Fibroblast of villous mesenchyme (primary cell): Measurements from ENCODE around the gene FAAP100. TPM values are rescaled to one million over a fixed set of nuclear protein-coding genes. Genes with fewer than 3 reads are reported as not detected.

Experiments used
- DNase-seq: peaks from one replicate; pipeline ENCODE4 v3.0.0-alpha.2; 2010; ENCODE audit warnings: low read depth
- H3K4me3 ChIP-seq: 2 replicates; pipeline ENCODE4 v1.5.1; 2011; ENCODE audit warnings: low read depth, mild to moderate bottlenecking, low read length
- total RNA-seq: library from RNA; depleted of rRNA; stranded (reverse); fragments of >200 nt; gene quantifications from 2 replicates; pipeline ENCODE4 v1.2.3, GENCODE V29; 2012
- TF ChIP-seq, protein P1 (sequence below): IDR thresholded peaks from 2 replicates; pipeline ENCODE4 v1.5.1; 2012; ENCODE audit warnings: low read depth, mild to moderate bottlenecking, low read length; ENCODE audit not compliant: insufficient read depth

FAAP100 gene
- total RNA-seq, 1 donor, result 27.6 TPM

DNA sequence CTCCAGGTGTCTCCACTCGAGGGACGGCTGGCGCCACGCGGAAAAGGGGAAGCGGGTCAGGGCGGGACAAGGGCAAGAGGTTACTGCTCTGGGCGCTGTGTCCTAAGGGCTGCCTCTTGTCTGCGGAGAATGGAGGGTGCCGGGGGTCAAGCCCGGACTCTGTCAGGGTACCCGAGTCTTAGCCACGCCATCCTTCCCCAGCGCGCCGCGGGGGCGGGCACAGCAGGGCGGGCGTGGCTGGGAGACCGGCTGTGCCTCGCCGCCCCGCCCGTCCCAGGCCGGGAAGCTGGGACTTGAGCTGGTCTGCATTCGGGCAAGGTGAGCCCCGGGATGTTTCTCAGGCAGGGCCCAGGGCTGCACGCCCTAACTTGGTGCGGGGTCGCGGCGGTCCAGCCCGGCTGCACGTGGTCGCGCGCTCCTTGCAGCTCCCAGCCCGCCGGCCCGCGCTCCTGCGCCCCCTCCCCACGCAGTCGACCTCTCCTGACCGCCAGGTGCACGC, 33.3 kb downstream of the FAAP100 start:
- no peak for DNase-seq
- TF ChIP-seq, protein P1, sequence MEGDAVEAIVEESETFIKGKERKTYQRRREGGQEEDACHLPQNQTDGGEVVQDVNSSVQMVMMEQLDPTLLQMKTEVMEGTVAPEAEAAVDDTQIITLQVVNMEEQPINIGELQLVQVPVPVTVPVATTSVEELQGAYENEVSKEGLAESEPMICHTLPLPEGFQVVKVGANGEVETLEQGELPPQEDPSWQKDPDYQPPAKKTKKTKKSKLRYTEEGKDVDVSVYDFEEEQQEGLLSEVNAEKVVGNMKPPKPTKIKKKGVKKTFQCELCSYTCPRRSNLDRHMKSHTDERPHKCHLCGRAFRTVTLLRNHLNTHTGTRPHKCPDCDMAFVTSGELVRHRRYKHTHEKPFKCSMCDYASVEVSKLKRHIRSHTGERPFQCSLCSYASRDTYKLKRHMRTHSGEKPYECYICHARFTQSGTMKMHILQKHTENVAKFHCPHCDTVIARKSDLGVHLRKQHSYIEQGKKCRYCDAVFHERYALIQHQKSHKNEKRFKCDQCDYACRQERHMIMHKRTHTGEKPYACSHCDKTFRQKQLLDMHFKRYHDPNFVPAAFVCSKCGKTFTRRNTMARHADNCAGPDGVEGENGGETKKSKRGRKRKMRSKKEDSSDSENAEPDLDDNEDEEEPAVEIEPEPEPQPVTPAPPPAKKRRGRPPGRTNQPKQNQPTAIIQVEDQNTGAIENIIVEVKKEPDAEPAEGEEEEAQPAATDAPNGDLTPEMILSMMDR, result no peak
- peak overlapping the region; percentile 47 for H3K4me3 ChIP-seq

DNA sequence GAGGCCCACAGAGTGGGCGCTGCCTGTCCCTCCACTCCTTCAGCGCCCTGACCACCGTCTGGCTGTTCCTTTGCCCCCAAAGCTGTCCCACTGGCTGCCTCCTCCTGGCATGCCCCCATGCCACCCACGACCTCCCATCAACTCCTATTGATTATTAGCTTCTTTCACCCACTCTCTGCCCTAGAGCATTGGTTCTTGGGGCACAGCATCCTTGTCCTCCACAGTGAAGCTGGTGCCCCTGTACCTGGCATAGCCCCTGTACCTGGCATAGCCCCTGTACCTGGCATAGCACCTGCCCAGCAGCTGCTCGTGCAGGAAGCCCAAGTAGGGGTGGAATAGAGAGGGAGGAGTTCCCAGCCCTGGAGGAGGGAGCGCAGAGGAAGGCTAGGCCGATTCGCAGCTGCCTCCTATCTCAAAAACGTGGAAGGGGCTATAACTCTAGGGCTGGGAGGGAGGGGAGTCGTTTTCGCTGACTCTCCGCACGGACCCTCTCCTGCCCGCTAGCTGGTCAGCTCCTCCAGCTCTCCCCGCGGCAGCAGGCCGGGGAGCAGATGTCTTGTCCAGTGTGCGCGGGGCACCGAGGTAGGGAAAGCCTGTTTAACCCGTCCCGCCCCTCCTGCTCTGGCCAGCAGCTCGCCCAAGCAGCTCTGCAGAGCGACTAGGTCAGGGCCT, 33.9 kb downstream of the FAAP100 start:
- H3K4me3 ChIP-seq, result peak overlapping the region; percentile 47
- TF ChIP-seq, protein P1, result no peak
- DNase-seq, result peak; percentile 28

DNA sequence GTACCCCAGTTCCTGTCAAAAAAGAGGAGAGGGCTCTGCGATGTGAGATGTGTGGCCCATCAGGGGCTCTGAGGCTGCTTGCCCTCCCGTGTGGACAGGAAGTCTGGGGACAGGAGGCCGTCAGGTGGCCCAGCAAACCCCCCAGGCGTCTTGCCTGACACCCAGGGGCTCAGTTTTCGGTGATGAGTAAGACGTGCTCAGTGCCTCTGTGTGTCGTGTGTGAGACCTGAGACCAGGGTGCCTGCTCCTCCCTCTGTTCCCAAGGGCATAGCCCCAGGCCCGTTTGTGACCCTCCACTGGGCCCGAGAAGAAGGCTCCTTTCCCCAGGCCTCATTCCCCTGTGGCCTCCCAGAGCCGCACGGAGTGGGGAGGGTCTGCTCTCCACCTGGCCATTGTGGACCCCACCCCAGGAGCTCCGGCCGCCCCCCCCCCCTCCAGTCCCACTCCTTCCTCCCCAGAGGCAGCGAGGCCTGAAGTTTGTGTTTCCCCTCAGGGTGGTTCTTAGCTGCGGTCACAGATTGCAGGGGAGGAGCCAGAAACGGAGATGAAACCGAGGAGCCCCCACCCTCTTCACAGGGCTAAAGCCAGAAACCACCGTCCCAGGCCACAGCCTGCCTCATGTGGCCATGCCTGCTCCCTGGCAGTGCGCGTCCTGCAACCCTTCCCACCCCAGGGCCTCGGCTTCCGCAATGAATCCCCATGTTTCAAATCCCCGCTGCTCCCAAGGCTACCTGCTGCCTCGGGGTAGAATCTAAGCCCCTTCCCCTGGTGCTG, 34.6 kb downstream of the FAAP100 start:
- peak; percentile 30 for DNase-seq
- TF ChIP-seq, protein P1, result no peak

DNA sequence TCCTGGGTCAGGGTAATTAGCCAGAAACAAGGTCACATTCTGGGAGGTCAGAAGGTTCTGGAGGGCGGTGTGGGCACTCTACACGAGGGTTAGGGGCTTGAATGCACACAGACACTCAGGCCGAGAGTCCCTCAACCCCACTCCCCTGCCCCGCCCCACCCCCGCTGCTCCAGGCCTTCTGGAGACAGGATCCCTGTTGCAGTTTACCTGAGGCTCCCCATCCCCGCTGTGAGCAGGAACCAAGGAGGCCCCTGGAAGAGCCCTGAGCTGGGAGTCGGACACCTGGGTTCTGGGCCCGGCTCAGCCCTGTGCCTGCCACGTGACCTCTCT, 35.2 kb downstream of the FAAP100 start:
- H3K4me3 ChIP-seq, result no peak overlapping the region
- DNase-seq, result no peak
- TF ChIP-seq, protein P1, result no peak

More for the DNA sequence above, 34.6 kb downstream of the FAAP100 start:
- peak overlapping the region; percentile 9 for H3K4me3 ChIP-seq

DNA sequence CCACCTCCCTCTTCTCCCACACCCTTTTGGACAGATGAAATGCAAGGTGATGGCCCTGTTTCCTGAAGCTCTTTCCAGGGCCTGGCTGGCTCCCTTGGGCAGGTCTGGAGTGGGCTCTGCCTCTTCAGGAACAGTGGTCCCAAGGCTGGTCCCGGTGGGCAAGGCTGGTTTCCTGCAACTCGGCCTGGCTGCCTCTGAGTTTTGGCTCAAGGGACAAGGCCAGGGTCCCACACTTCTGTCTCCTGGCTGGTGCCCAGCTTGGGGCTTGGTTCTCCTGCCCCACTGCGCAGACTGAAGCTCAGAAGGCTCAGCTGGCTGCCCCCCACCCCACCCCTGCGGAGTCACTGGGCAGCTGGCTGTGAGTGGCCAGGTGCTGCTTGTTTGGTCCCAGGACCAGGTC, 35.7 kb downstream of the FAAP100 start:
- H3K4me3 ChIP-seq, result peak overlapping the region; percentile 73
- no peak for DNase-seq
- TF ChIP-seq, protein P1, result no peak

DNA sequence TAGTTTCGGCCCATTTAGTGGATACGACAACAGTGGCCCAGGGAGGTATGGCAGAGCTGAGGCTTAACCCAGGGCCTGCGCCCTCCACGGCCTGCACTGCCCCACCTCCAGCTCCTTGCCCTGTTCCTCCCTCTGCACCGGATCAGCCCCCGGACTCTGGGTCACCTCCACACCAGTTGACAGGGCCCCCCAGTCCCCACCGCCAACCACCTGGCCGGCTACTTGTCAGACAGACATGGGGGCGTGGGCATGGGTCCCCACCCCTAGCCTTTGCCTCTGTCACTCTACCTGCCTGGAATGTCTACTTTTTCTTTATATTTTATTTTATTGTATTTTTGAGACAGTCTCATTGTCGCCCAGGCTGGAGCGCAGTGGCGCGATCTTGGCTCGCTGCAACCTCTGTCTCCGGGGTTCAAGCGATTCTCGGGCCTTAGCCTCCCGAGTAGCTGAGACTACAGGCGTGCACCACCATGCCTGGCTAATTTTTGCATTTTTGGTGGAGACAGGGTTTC, 36.6 kb downstream of the FAAP100 start:
- TF ChIP-seq, protein P1, result no peak
- DNase-seq, result no peak
- peak overlapping the region; percentile 73 for H3K4me3 ChIP-seq
